GM08714 (cell line): ENCODE results near the gene RAET1G.

ENCODE experiments used
- H3K4me3 ChIP-seq: fragments of 200-500 bp; sonication (Bioruptor generic); 2 replicates; pipeline ENCODE4 v1.5.1; 2014; ENCODE audit warnings: mild to moderate bottlenecking, low read length, inconsistent platforms
- ZNF274 ChIP-seq: IDR thresholded peaks from 2 replicates; pipeline ENCODE4 v1.6.1; 2012; ENCODE audit warnings: mild to moderate bottlenecking, low read depth, low read length

Gene RAET1G

DNA sequence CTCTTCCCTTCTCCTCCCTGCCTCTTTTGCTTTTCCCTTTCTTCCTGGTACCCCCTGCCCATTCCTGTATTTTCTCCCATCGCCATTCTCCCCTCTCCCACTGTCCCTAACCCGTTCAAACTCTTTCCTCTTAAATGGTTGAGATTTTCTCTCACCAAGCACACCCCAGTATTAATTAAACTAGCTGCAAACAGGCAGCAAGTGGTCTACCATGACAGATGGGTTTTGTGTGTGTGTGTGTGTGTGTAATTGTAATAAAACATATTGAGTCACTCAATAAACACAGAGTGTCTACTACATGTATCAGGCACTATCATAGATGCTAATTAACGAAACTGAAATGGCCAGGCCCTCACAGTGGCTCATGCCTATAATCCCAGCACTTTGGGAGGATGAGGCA lies 31.7 kb downstream of the RAET1G start:
- no peak for TF ChIP-seq ZNF274
- H3K4me3 ChIP-seq: no peak overlapping the region

DNA sequence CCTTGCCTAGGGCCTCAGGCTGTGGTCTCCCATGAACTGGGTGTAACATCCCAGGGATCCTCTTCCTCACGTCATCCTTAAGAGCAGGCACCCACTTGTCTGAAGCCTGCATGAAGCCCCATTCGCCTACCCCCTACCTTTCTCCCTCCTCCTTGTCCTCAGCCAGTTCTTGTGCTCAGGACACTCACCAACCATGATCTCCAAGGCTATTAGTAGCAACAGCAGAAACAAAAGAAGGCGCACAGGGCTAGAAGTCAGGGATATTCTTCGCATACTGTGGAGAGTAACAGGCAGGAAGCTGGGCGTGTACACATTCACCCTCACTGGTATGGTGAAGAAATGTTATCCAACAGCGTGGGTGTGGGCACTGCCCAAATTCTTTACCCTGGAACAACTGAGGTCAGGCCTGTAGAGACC lies 32.3 kb downstream of the RAET1G start:
- no peak for TF ChIP-seq ZNF274
- H3K4me3 ChIP-seq: no peak overlapping the region

DNA sequence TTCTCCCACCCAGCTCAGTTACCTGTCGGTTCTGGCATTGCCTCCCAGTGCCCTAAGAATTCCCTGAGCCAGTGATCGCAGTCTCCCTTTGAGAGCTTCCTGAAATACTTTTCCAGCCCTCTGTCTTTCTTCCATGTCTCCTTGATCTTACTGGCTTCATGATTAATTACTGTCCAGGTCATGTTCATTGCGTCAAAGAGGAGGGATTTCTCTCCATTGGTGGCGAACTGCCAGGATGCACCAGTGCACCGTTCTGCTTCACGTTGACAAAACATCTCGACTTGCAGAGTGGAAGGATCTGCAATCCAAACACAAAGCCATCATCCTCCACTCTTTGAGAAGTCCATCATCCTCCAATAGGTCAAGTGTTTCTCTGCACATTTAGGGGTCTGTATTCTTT lies 33.6 kb downstream of the RAET1G start:
- H3K4me3 ChIP-seq: no peak overlapping the region
- no peak for TF ChIP-seq ZNF274

DNA sequence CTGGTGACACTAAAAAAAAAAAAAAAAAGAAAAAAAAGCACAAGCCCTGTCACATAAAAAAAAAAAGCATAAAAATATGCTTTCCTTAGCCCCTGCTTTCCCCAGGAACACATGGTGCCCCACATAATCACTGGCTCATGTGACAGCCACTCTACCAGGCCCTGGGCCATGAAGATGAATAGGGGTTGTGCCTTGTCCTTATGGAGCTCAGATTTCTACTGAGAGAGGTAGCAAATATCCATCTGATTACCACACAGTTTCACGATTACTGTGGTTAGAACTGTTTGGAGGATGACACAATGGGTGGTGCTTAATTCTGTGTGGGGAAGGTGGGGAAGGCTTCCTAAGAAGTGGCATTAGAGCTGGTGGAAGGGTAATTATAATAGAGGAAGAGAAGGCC lies 34.3 kb downstream of the RAET1G start:
- no peak overlapping the region for H3K4me3 ChIP-seq
- no peak for TF ChIP-seq ZNF274

DNA sequence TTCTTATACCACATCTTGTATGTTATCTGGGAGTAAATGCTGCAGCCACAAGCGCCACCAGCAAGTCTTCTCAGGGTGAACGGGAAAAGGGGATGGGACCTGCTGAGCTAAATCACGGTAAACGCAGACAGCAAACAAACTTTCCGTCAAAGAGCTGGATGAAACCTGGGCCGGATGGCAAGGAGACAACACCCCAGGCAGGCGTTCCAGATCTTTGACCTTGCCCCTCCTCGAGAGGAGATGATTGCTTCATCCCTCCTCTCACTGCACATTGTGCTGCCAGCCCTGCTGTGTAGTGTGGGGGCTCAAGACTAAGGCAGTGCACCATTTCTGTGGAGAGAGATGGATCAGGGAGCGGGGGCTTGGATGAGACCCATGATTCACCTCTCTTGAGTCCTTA lies 34.8 kb downstream of the RAET1G start:
- no peak for TF ChIP-seq ZNF274
- no peak overlapping the region for H3K4me3 ChIP-seq

GRCh38 chr6:149887343-149887742 lies 35.6 kb downstream of the RAET1G start:
- no peak for TF ChIP-seq ZNF274
- H3K4me3 ChIP-seq: no peak overlapping the region

DNA sequence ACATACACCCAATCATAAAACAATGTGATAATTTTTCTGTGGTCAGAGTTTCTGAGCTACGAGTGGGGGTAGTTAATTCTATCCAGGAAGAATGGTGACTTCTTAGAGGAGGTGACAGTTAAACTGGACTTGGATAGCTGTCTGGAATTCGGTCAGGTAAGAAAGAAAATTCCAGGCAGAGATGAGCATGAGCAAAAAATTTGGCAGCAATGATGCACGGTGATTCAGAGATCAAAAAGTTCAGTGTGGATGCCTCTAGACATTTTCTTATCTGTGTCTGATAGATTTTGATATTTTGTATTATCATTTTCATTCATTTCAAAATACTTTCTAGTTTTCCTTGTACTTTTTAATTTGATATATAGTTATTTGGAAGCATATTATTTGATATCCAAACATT lies 37.0 kb downstream of the RAET1G start:
- no peak for TF ChIP-seq ZNF274
- no peak overlapping the region for H3K4me3 ChIP-seq

DNA sequence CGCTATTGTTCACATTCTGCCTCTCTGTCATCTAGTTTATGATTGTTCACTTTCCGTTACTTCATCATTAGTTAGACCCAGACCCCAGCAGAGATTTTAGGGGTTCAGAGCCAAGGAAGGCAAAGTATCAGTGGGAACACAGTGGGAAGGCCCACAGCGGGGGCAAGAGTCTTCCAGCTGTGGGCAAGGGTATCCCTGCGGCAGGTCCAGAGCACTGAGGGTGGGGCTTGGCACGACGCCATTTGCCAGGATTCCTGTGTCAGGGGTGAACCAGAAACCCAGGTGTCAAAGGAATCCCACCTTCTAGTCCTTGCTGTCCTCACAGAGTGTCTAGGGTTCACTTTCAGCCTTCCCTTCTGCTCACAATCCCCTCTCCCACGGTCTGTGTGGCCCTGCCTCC lies 38.3 kb downstream of the RAET1G start:
- TF ChIP-seq ZNF274: no peak
- H3K4me3 ChIP-seq: no peak overlapping the region

DNA sequence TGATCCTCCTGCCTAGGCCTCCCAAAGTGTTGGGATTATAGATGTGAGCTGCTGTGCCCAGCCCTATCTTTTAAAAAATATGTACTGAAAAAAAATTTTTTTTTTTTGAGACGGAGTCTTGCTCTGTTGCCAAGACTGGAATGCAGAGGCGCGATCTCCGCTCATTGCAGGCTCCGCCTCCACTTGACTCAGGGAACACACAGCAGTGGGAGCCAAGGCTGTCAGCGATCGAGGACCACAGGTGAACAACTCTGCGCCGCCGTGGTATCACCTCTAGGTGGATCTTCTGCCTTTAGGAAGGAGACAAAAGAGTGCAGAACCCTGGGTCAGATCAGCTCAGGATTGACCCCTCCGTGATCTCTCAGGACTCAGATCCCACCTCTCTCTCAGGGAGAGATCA lies 38.7 kb downstream of the RAET1G start:
- no peak for TF ChIP-seq ZNF274
- H3K4me3 ChIP-seq: no peak overlapping the region

DNA sequence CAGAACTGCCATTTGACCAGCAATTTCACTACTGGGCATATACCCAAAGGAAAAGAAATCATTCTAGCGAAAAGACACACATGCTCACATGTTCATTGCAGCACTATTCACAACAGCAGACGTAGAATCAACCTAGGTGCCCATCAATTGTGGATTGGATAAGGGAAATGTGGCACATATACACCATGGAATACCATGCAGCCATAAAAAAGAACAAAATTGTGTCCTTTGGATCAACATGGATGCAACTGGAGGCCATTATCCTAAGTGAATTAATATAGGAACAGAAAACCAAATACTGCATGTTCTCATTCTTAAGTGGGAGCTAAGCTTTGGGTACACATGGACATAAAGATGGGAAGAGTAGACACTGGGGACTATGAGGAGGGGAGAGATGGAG lies 41.1 kb downstream of the RAET1G start:
- H3K4me3 ChIP-seq: no peak overlapping the region
- TF ChIP-seq ZNF274: no peak

DNA sequence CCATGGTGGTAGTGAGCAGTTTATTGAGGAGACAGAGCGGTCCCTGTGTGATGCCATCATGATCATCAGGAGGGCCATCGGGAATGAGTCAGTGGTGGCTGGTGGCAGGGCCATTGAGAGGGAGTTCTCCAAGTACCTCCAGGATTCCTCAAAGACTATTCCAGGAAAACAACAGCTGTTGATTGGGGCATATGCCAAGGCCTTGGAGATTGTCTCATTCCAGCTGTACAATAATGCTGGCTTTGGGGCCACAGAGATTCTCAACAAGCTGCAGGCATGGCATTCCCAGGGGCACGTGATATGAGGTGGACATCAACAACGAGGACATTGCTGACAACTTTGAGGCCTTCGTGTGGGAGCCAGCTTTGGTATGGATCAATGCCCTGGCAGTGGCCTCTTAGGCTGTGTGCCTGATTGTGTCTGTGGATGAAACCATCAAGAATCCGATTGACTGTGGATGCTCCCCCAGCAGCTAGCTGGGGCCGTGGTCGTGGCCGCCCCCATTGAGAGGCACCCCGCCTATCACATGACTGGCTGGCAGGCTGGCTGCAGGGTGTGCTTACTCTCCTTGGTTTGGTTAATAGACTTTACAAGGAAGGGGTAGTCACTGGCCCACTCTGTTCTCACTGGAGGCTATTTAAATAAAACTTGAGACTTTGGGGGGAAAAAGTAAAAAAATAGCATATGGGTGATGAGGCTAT lies 41.7 kb downstream of the RAET1G start:
- no peak overlapping the region for H3K4me3 ChIP-seq
- TF ChIP-seq ZNF274: no peak

DNA sequence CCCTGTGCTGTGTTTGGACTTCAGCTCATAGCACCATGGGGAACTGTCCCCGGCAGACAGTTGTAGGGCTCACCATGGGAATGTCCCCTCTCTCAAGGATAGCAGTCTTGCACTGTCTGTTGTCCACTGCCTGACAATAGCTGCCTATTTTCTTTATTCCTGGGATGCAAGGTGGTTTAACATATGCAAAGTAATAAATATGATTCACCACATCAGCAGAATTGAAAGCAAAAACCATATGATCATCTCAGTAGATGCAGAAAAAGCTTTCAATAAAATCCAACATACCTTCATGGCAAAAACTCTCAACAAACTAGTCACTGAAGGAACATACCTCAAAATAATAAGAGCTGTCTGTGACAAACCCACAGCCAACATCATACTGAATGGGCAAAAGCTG lies 45.3 kb downstream of the RAET1G start:
- TF ChIP-seq ZNF274: no peak
- no peak overlapping the region for H3K4me3 ChIP-seq

GRCh38 chr6:149876241-149876933 lies 46.5 kb downstream of the RAET1G start:
- no peak for TF ChIP-seq ZNF274
- no peak overlapping the region for H3K4me3 ChIP-seq

DNA sequence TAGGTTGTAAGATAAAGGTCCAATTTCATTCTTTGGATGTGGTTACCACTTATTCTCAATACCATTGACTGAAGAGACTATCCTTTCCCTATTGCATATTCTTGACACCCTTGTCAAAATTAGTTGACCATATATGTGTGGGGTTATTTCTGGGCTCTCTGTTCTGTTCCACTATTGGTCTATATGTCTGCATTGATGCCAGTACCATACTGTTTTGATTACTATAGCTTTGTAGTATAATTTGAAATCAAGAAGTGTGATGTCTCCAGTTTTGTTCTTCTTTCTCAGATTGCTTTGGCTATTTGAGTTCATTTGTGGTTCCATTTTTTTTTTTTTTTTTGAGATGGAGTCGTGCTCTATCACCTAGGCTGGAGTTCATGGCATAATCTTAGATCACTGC lies 50.7 kb downstream of the RAET1G start:
- no peak for TF ChIP-seq ZNF274
- no peak overlapping the region for H3K4me3 ChIP-seq

- TF ChIP-seq ZNF274: no peak
These were observed 51.7 kb downstream of the RAET1G start for GRCh38 chr6:149871182-149871581.

More at GRCh38 chr6:149871182-149871581, 51.7 kb downstream of the RAET1G start:
- H3K4me3 ChIP-seq: no peak overlapping the region
